ENCODE results near the gene HYOU1. TPM values are rescaled to one million over a fixed set of nuclear protein-coding genes. Genes with fewer than 3 reads are reported as not detected.

Gene HYOU1
- total RNA-seq, 1 experiment from 2014 or later, result 228 TPM

- Histone ChIP-seq H2AFZ (ENCODE audit: low read length) (no peak overlapping the region), H2BK12ac (ENCODE audit: insufficient read length, low read depth, low read length) (no peak overlapping the region), H2BK5ac (ENCODE audit: insufficient read length, low read length) (no peak overlapping the region), H2BK20ac (ENCODE audit: low read depth, low read length, poor library complexity, severe bottlenecking) (no peak overlapping the region), H3T11ph (ENCODE audit: low read length) (no peak overlapping the region), H2AK5ac (ENCODE audit: insufficient read length, low read length) (no peak overlapping the region), H3K56ac (ENCODE audit: insufficient read length, low read depth, low read length) (no peak overlapping the region), H2BK15ac (ENCODE audit: low read depth, low read length) (no peak overlapping the region), H3K4me1 (ENCODE audit: insufficient read depth, low read length) (no peaks in the 10 kb centered on the region; the same call in 1 of the 2 replicates), H3K4ac (ENCODE audit: low read depth, low read length) (no peak overlapping the region), H3K23ac (ENCODE audit: insufficient read length, low read depth, low read length) (no peak overlapping the region), H4K5ac (ENCODE audit: insufficient read length, low read depth, low read length) (no peak overlapping the region), H3K14ac (ENCODE audit: insufficient read depth, low read length) (no peak overlapping the region), H4K91ac (ENCODE audit: insufficient read length, low read depth, low read length) (no peak overlapping the region), H3K23me2 (ENCODE audit: insufficient read length, low read depth, low read length, poor library complexity, severe bottlenecking) (peaks cover 13% of the 10 kb centered on the region), H3K9ac (ENCODE audit: extremely low read depth, insufficient read length, low read length) (no peak overlapping the region), H3K18ac (ENCODE audit: insufficient read length, low read depth, low read length) (no peak overlapping the region), H4K8ac (replicated peaks; ENCODE audit: insufficient read length, low read depth, low read length) (no peak overlapping the region), H3K27me3 (ENCODE audit: insufficient read depth, low read length) (no peaks in the 10 kb centered on the region), H3K27ac (ENCODE audit: insufficient read length, low read depth, low read length) (no peak overlapping the region), H2BK120ac (ENCODE audit: low read depth, low read length, poor library complexity, severe bottlenecking) (no peak overlapping the region), H3K79me2 (ENCODE audit: insufficient read depth, low read length) (peaks cover 20% of the 10 kb centered on the region; the same call in 1 of the 2 replicates), H4K20me1 (ENCODE audit: control insufficient read depth, insufficient read depth, insufficient read length) (no peaks in the 10 kb centered on the region), H3K79me1 (ENCODE audit: insufficient read depth, low read depth, low read length, poor library complexity, severe bottlenecking) (no peaks in the 10 kb centered on the region), H3K4me2 (ENCODE audit: insufficient read depth, insufficient read length, low read length) (peak overlapping the region; percentile 88), H3K9me3 (ENCODE audit: control insufficient read depth, low read depth, low read length) (no peaks in the 10 kb centered on the region)
- peak overlapping the region in 2 of 3 experiments; percentile 85 to 92; a peak in 5 of 7 replicates for H3K27ac Mint-ChIP-seq
- H3K27me3 Mint-ChIP-seq (ENCODE audit: low read depth), result no peaks in the 10 kb centered on the region
- TF ChIP-seq CTCF (conservative IDR thresholded peaks at IDR 0.05), result no peak
- DNase-seq, result no peak
- H3K4me3 Mint-ChIP-seq, result peak overlapping the region; percentile 92 to 94
- WGBS (ENCODE audit: extremely low coverage, insufficient read length, low lambda C conversion rate), result no CpG with 5 or more reads among the region's 13 CpGs
- no peaks in the 10 kb centered on the region; a peak in 1 of 5 replicates for H3K9me3 Mint-ChIP-seq
- H3K4me1 Mint-ChIP-seq, result peaks cover 28 to 29% of the 10 kb centered on the region in 2 experiments
- H3K36me3 Mint-ChIP-seq (ENCODE audit: insufficient read depth in 1 of 3, low read depth in 3 of 3), result peaks cover 19 to 48% (median 41%) of the 10 kb centered on the region in 3 experiments
Observed at GRCh38 chr11:119091966-119092879, 35.2 kb upstream of the HYOU1 start.

Data from H9 (cell line).